Trophoblast cell (in vitro differentiated cells and primary cell): ENCODE measurements around the gene PCSK6.

Experiments
- DNase-seq, 2 donors: peaks; one replicate each; pipeline ENCODE4 v3.0.0-alpha.2; 2016
- H2AFZ ChIP-seq: 2 replicates; pipeline ENCODE4 v1.6.1; 2013; ENCODE audit warnings: low read length, moderate library complexity, mild to moderate bottlenecking; ENCODE audit not compliant: insufficient read depth, poor library complexity
- H2AK5ac ChIP-seq: 2 replicates; pipeline ENCODE4 v1.6.1; 2013; ENCODE audit warnings: mild to moderate bottlenecking, low read length
- H2BK120ac ChIP-seq: 2 replicates; pipeline ENCODE4 v1.6.1; 2013; ENCODE audit warnings: low read length, mild to moderate bottlenecking, moderate library complexity; ENCODE audit not compliant: insufficient read depth, poor library complexity
- H2BK12ac ChIP-seq: 2 replicates; pipeline ENCODE4 v1.6.1; 2013; ENCODE audit warnings: mild to moderate bottlenecking, low read length, moderate library complexity
- H2BK5ac ChIP-seq: 2 replicates; pipeline ENCODE4 v1.6.1; 2013; ENCODE audit warnings: low read length, low read depth, moderate library complexity, mild to moderate bottlenecking; ENCODE audit not compliant: poor library complexity
- H3K14ac ChIP-seq: 2 replicates; pipeline ENCODE4 v1.6.1; 2013; ENCODE audit warnings: mild to moderate bottlenecking, low read length
- H3K18ac ChIP-seq: 2 replicates; pipeline ENCODE4 v1.6.1; 2013; ENCODE audit warnings: mild to moderate bottlenecking, low read length
- H3K23ac ChIP-seq: 2 replicates; pipeline ENCODE4 v1.6.1; 2013; ENCODE audit warnings: low read length
- H3K27ac ChIP-seq: 2 replicates; pipeline ENCODE4 v1.5.1; 2013; ENCODE audit warnings: low read depth, mild to moderate bottlenecking, inconsistent platforms, low read length, moderate library complexity
- H3K27me3 ChIP-seq: 2 replicates; pipeline ENCODE4 v1.6.1; 2013; ENCODE audit warnings: inconsistent platforms, mild to moderate bottlenecking, low read length, moderate library complexity; ENCODE audit not compliant: insufficient read depth
- H3K36me3 ChIP-seq, 2 experiments: 1 replicate in 1 of 2; 2 replicates in 1 of 2; pipeline ENCODE4 v1.6.1; 2013; ENCODE audit warnings: low read length in 2 of 2, mild to moderate bottlenecking in 2 of 2, moderate library complexity in 1 of 2; ENCODE audit not compliant: insufficient read depth in 2 of 2, control insufficient read depth in 1 of 2
- H3K4ac ChIP-seq: 2 replicates; pipeline ENCODE4 v1.6.1; 2013; ENCODE audit warnings: low read depth, mild to moderate bottlenecking, low read length, moderate library complexity
- H3K4me1 ChIP-seq, 2 experiments: 1 replicate in 1 of 2; 2 replicates in 1 of 2; pipeline ENCODE4 v1.6.1; 2013; ENCODE audit warnings: low read length in 2 of 2, mild to moderate bottlenecking in 2 of 2, moderate library complexity in 1 of 2; ENCODE audit not compliant: insufficient read depth in 2 of 2, control insufficient read depth in 1 of 2
- H3K4me2 ChIP-seq: 2 replicates; pipeline ENCODE4 v1.6.1; 2013; ENCODE audit warnings: inconsistent platforms, mild to moderate bottlenecking, low read length, moderate library complexity
- H3K4me3 ChIP-seq: 2 replicates; pipeline ENCODE4 v1.5.1; 2013; ENCODE audit warnings: mild to moderate bottlenecking, low read depth, low read length, inconsistent platforms
- H3K79me1 ChIP-seq: one replicate; pipeline ENCODE4 v1.6.1; 2013; ENCODE audit warnings: low read length
- H3K79me2 ChIP-seq: 2 replicates; pipeline ENCODE4 v1.6.1; 2013; ENCODE audit warnings: low read length, mild to moderate bottlenecking; ENCODE audit not compliant: control insufficient read depth, insufficient read depth, poor library complexity
- H3K9ac ChIP-seq: 2 replicates; pipeline ENCODE4 v1.6.1; 2013; ENCODE audit warnings: mild to moderate bottlenecking, low read length
- H3K9me3 ChIP-seq: 2 replicates; pipeline ENCODE4 v1.6.1; 2013; ENCODE audit warnings: low read depth, mild to moderate bottlenecking, control low read depth, inconsistent platforms, low read length; ENCODE audit not compliant: insufficient read depth
- H4K12ac ChIP-seq: 2 replicates; pipeline ENCODE4 v1.6.1; 2013; ENCODE audit warnings: low read depth, mild to moderate bottlenecking, low read length, moderate library complexity
- H4K8ac ChIP-seq: 2 replicates; pipeline ENCODE4 v1.6.1; 2013; ENCODE audit warnings: low read depth, mild to moderate bottlenecking, low read length, moderate library complexity
- H4K91ac ChIP-seq: one replicate; pipeline ENCODE4 v1.6.1; 2013; ENCODE audit warnings: low read depth, mild to moderate bottlenecking, low read length, moderate library complexity
- WGBS: extraction: QIAGEN DNeasy Blood & Tissue Kit; methylation state at CpG from one replicate; pipeline ENCODE4 v1.1.7; 2013; ENCODE audit warnings: missing lambda C conversion rate; ENCODE audit not compliant: insufficient read length, insufficient coverage; ENCODE audit errors: extremely low coverage; 5-methylcytosine and 5-hydroxymethylcytosine counted together

The PCSK6 gene

GRCh38 chr15:101353240-101353639 lies 136.3 kb downstream of the PCSK6 start:
- Histone ChIP-seq H3K36me3 (no peaks in the 10 kb centered on the region), H2BK120ac (no peak overlapping the region), H3K4me2 (no peak overlapping the region), H3K79me2 (no peaks in the 10 kb centered on the region), H2BK12ac (no peak overlapping the region), H2AK5ac (no peak overlapping the region), H4K91ac (no peak overlapping the region), H4K8ac (no peak overlapping the region), H3K9me3 (peaks cover 4% of the 10 kb centered on the region), H3K4me3 (no peak overlapping the region), H3K27me3 (no peaks in the 10 kb centered on the region), H3K14ac (no peak overlapping the region), H3K4me1 (peaks cover 5% of the 10 kb centered on the region in 2 experiments), H2AFZ (no peak overlapping the region), H3K27ac (no peak overlapping the region), H2BK5ac (no peak overlapping the region), H4K12ac (no peak overlapping the region), H3K79me1 (no peaks in the 10 kb centered on the region), H3K23ac (no peak overlapping the region), H3K4ac (no peak overlapping the region), H3K18ac (no peak overlapping the region), H3K9ac (no peak overlapping the region)
- DNase-seq, result no peak
- WGBS, result no CpG with 5 or more reads among the region's 7 CpGs

GRCh38 chr15:101351736-101352135 lies 137.8 kb downstream of the PCSK6 start:
- Histone ChIP-seq H2BK5ac (no peak overlapping the region), H4K12ac (no peak overlapping the region), H2AFZ (no peak overlapping the region), H3K9ac (no peak overlapping the region), H3K4me1 (no peaks in the 10 kb centered on the region), H3K14ac (no peak overlapping the region), H4K91ac (no peak overlapping the region), H3K36me3 (no peaks in the 10 kb centered on the region), H2AK5ac (no peak overlapping the region), H3K9me3 (peaks cover 1% of the 10 kb centered on the region), H4K8ac (no peak overlapping the region), H3K27ac (no peak overlapping the region), H3K18ac (no peak overlapping the region), H3K4me2 (no peak overlapping the region), H3K23ac (no peak overlapping the region), H3K4ac (no peak overlapping the region), H3K79me2 (no peaks in the 10 kb centered on the region), H2BK12ac (no peak overlapping the region), H3K27me3 (no peaks in the 10 kb centered on the region), H3K4me3 (no peak overlapping the region), H2BK120ac (no peak overlapping the region), H3K79me1 (no peaks in the 10 kb centered on the region)
- no CpG with 5 or more reads among the region's 2 CpGs for WGBS
- DNase-seq, result no peak

- WGBS, result no CpG with 5 or more reads among the region's 14 CpGs
- H3K4ac ChIP-seq, result no peak overlapping the region
Observed at GRCh38 chr15:101349047-101349951, 140.2 kb downstream of the PCSK6 start.

GRCh38 chr15:101348643-101349042 lies 140.9 kb downstream of the PCSK6 start:
- Histone ChIP-seq H2AFZ (no peak overlapping the region), H3K4ac (no peak overlapping the region), H3K27ac (no peak overlapping the region), H4K91ac (no peak overlapping the region), H4K12ac (no peak overlapping the region), H2BK120ac (no peak overlapping the region), H3K23ac (no peak overlapping the region), H3K4me2 (no peak overlapping the region), H3K27me3 (no peaks in the 10 kb centered on the region), H3K9ac (no peak overlapping the region), H2BK12ac (no peak overlapping the region), H3K36me3 (no peaks in the 10 kb centered on the region), H3K9me3 (no peaks in the 10 kb centered on the region), H3K4me1 (no peaks in the 10 kb centered on the region), H3K18ac (no peak overlapping the region), H2AK5ac (no peak overlapping the region), H2BK5ac (no peak overlapping the region), H3K79me1 (no peaks in the 10 kb centered on the region), H3K79me2 (no peaks in the 10 kb centered on the region), H4K8ac (no peak overlapping the region), H3K4me3 (no peak overlapping the region), H3K14ac (no peak overlapping the region)
- no CpG with 5 or more reads among the region's 12 CpGs for WGBS
- no peak for DNase-seq

More at GRCh38 chr15:101349047-101349951, 140.2 kb downstream of the PCSK6 start:
- H3K4me2 ChIP-seq, result no peak overlapping the region
- H3K27ac ChIP-seq, result no peak overlapping the region
- peak in 1 of 2 donors; percentile 16 for DNase-seq
- no peak overlapping the region for H4K8ac ChIP-seq
- H3K79me1 ChIP-seq, result no peaks in the 10 kb centered on the region
- H3K79me2 ChIP-seq, result no peaks in the 10 kb centered on the region
- no peak overlapping the region for H3K4me3 ChIP-seq
- H2BK5ac ChIP-seq, result no peak overlapping the region
- no peak overlapping the region for H3K14ac ChIP-seq
- no peaks in the 10 kb centered on the region for H3K27me3 ChIP-seq
- no peaks in the 10 kb centered on the region for H3K9me3 ChIP-seq
- no peak overlapping the region for H2AFZ ChIP-seq
- H3K9ac ChIP-seq, result no peak overlapping the region
- no peaks in the 10 kb centered on the region for H3K4me1 ChIP-seq
- H3K36me3 ChIP-seq, result no peaks in the 10 kb centered on the region
- no peak overlapping the region for H3K23ac ChIP-seq
- no peak overlapping the region for H3K18ac ChIP-seq
- H4K91ac ChIP-seq, result no peak overlapping the region
- no peak overlapping the region for H2BK120ac ChIP-seq
- H4K12ac ChIP-seq, result no peak overlapping the region
- H2AK5ac ChIP-seq, result no peak overlapping the region
- H2BK12ac ChIP-seq, result no peak overlapping the region
